AG04450 (cell line): ENCODE data around the gene MTCH1. TPM values are rescaled to one million over a fixed set of nuclear protein-coding genes. Genes with fewer than 3 reads are reported as not detected.

Experiments used
- CTCF ChIA-PET: fragments of 300-600, 350-600 bp; formaldehyde crosslinking; extraction: SDS; loops from one replicate; lab custom pipeline; 2022; ENCODE audit warnings: antibody characterized with exemption, inconsistent platforms; lab: Charles Lee
- POLR2A ChIA-PET: fragments of 350-600 bp; formaldehyde crosslinking; extraction: SDS; loops from one replicate; lab custom pipeline; 2021; ENCODE audit warnings: antibody characterized with exemption, inconsistent platforms; lab: Yijun Ruan, JAX
- DNase-seq: peaks from one replicate; pipeline ENCODE4 v3.0.0-alpha.2; 2011; ENCODE audit warnings: low read depth, low spot score
- H3K27ac ChIP-seq: one replicate; pipeline ENCODE4 v1.5.1; 2012; ENCODE audit warnings: low read depth, low read length, control low read depth
- H3K27me3 ChIP-seq: one replicate; pipeline ENCODE4 v1.6.0; 2012; ENCODE audit warnings: low read length; ENCODE audit not compliant: control insufficient read depth, insufficient read depth
- H3K4me3 ChIP-seq: 2 replicates; pipeline ENCODE4 v1.5.1; 2011; ENCODE audit warnings: mild to moderate bottlenecking, low read depth, low read length, control low read depth
- H3K9me3 ChIP-seq: 2 replicates; pipeline ENCODE4 v1.5.1; 2012; ENCODE audit warnings: low read length; ENCODE audit not compliant: control insufficient read depth, insufficient read depth
- CTCF ChIP-seq: IDR thresholded peaks from 2 replicates; pipeline ENCODE4 v1.5.1; 2011; ENCODE audit warnings: low read depth, low read length, control low read depth, inconsistent platforms
- polyA plus RNA-seq: library from polyadenylated mRNA; depleted of rRNA; stranded (reverse); fragments of >200 nt; gene quantifications from 2 replicates; pipeline ENCODE4 v1.2.3, GENCODE V29; 2011

Gene MTCH1
- polyA plus RNA-seq, 1 experiment, result 149 TPM

DNA sequence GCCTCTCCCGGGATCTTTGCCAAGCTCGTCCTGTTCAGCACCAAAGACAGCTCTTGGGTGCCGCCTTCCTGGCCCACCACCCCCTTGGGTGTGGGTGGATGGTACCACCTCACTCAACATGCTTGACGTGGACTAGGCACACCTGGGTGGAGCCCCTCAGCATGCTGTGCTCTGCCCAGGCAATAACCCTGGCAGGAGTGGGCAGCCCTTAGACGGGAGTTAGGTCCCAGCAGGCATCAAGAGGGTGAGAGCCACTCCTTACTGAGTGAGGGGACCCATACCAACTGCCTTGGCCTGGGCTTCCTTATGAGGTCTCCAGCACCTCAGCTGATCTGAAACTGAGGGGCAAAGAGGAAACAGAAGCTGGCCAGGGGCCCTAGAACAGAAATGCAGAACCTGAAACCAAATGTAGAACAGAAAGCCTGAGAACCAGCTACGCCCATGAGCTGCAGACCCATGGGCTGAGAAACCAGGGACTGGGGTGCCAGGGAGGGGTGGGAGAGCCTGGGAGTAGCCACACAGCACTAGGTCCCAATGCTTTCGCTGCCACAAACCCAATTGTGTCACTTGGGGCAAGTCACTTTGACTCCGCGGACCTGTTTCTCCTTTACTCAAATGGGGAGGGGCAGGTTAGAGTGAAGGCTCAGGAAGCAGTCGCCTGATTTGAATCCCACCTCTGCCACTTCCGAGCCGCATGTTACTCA is 21.5 kb upstream of the MTCH1 start:
- Histone ChIP-seq H3K27ac (no peak overlapping the region), H3K9me3 (no peaks in the 10 kb centered on the region; the same call in 1 of the 2 replicates), H3K27me3 (peaks cover 4% of the 10 kb centered on the region), H3K4me3 (no peak overlapping the region)
- no peak for DNase-seq
- TF ChIP-seq CTCF, result no peak
- ChIA-PET POLR2A (interaction anchor here (1.1 kb wide), 1 partner anchor 22 kb away, joined by 3 read pairs; the partner anchor contains the start of gene MTCH1), CTCF (interaction anchor here (1.1 to 2.1 kb wide), 2 partner anchors 10 to 122 kb away, joined by 5 to 18 read pairs; partner anchors contain the start of gene C6orf89)

GRCh38 chr6:37006793-37007339 is 20.9 kb upstream of the MTCH1 start:
- POLR2A ChIA-PET, result interaction anchor here (0.6 to 1.1 kb wide), 2 partner anchors 21 to 238 kb away, joined by 3 read pairs; partner anchors contain the start of gene MTCH1
- CTCF ChIA-PET, result interaction anchor here (0.6 to 2.1 kb wide), 3 partner anchors 11 to 122 kb away, joined by 3 to 18 read pairs (median 5); partner anchors contain the start of gene C6orf89

GRCh38 chr6:37005827-37006567 is 20.0 kb upstream of the MTCH1 start:
- peaks cover 14% of the 10 kb centered on the region for H3K27me3 ChIP-seq
- POLR2A ChIA-PET, result interaction anchor here (1.1 kb wide), 1 partner anchor 20 kb away, joined by 3 read pairs; the partner anchor contains the start of gene MTCH1
- no peak for DNase-seq
- no peak overlapping the region for H3K4me3 ChIP-seq
- no peak overlapping the region for H3K27ac ChIP-seq
- no peaks in the 10 kb centered on the region; the same call in 1 of the 2 replicates for H3K9me3 ChIP-seq
- CTCF ChIA-PET, result interaction anchor here (2.1 kb wide), 1 partner anchor 12 kb away, joined by 18 read pairs; no protein-coding TSS in a partner anchor
- no peak for TF ChIP-seq CTCF

More at GRCh38 chr6:37006793-37007339, 20.9 kb upstream of the MTCH1 start:
- H3K4me3 ChIP-seq, result no peak overlapping the region
- no peaks in the 10 kb centered on the region; the same call in 1 of the 2 replicates for H3K9me3 ChIP-seq
- peaks cover 10% of the 10 kb centered on the region for H3K27me3 ChIP-seq
- H3K27ac ChIP-seq, result no peak overlapping the region
- DNase-seq, result no peak
- TF ChIP-seq CTCF, result no peak

DNA sequence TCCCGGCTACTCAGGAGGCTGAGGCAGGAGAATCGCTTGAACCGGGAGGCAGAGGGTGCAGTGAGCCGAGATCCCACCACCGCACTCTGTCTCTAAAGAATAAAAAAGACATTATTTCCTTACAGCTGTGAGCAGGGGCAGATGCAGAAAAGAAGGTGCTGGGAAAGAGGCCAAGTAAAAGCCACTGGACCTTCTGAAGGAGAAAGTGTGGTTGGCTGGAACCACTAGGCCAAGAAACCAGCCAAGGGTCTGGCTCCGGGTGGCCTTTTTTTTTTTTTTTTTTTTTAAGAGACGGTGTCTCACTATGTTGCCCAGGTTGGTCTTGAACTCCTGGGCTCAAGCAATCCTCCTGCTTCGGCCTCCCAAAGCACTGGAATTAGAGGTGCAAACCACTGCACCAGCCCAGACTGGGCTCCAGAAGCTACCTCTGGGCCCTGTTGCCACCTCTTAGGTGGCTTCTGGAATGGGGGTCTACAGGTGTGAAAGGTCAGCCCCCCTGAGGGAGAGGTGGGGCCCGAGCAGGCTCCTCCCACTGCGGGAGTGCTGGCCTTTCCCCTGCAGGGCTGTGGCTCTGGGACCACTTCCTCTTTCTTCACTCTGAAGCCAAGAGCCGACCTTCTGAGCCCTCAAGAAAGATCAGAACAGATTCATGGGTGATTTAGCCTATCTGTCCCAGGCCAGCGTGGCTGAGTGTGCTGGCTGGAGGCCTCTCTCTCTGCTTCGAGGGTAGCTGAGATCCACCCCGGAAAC is 19.2 kb upstream of the MTCH1 start, which contains the start of gene FGD2:
Gene FGD2, plus strand, starts transcription at position 595 of the 750 bp plus-strand sequence. CDS start 163 bp downstream, outside the sequence.
- ChIA-PET CTCF (no interaction called here), POLR2A (no interaction called here)
- DNase-seq, result no peak
- no peaks in the 10 kb centered on the region; the same call in 1 of the 2 replicates for H3K9me3 ChIP-seq
- H3K4me3 ChIP-seq, result no peak within 1 kb of the TSS
- no peak within 1 kb of the TSS for H3K27ac ChIP-seq
- TF ChIP-seq CTCF, result no peak
- H3K27me3 ChIP-seq, result peaks cover 14% of the 10 kb centered on the region
